Measurements from ENCODE around the gene SRGAP3. TPM values are rescaled to one million over a fixed set of nuclear protein-coding genes. Genes with fewer than 3 reads are reported as not detected.

SRGAP3 gene
- total RNA-seq, 2 donors from 2014 or later = 2.6 to 12.8 TPM

DNA sequence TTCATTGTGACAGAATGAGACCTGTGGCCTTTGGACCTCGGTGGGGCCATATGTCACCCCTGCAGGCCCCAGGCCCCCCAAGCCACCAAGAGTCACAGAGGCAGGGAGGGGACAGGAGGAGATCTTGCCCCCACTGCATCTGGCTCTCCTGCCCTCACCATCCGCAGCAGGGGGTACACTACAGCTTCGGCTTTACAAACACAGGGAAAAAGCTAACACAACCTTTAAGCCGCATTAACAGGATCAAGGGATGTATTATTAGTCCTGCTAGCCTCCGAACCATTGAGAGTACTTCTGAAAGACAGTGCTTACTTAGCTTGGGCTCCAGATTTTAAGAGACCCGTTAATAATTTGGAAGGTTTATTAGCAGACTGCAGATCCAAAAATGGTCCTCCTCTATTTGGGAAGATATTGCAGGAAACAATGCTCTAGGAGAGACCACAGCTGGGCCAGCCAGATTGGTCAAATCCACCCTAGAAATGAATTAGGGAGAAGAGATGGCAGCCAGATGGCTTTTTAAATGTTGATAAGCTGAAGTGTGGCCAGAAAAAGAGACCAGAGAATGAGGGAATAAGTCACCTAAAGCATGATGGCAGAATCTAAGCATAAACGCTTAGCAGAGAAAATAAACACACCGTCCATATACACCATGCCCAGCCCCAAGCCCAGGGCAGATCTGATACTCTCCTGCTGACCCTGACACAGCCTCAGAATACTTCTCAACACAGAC lies 31.5 kb downstream of the SRGAP3 start:
- Histone ChIP-seq H3K4me1 (ENCODE audit: control insufficient read depth in 1 of 2, low read depth in 2 of 2) (no peaks in the 10 kb centered on the region), H3K9me3 (no peaks in the 10 kb centered on the region), H3K27ac (no peak overlapping the region), H3K27me3 (replicated peaks; ENCODE audit: insufficient read depth) (no peaks in the 10 kb centered on the region), H3K4me3 (no peak overlapping the region), H3K36me3 (no peaks in the 10 kb centered on the region)
- ATAC-seq (ENCODE audit: insufficient number of reproducible peaks, low FRiP score, low read depth) (no peak), DNase-seq (ENCODE audit: low spot score) (no peak)
- TF ChIP-seq, protein P1, sequence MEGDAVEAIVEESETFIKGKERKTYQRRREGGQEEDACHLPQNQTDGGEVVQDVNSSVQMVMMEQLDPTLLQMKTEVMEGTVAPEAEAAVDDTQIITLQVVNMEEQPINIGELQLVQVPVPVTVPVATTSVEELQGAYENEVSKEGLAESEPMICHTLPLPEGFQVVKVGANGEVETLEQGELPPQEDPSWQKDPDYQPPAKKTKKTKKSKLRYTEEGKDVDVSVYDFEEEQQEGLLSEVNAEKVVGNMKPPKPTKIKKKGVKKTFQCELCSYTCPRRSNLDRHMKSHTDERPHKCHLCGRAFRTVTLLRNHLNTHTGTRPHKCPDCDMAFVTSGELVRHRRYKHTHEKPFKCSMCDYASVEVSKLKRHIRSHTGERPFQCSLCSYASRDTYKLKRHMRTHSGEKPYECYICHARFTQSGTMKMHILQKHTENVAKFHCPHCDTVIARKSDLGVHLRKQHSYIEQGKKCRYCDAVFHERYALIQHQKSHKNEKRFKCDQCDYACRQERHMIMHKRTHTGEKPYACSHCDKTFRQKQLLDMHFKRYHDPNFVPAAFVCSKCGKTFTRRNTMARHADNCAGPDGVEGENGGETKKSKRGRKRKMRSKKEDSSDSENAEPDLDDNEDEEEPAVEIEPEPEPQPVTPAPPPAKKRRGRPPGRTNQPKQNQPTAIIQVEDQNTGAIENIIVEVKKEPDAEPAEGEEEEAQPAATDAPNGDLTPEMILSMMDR (IDR thresholded peaks at IDR 0.05) = no peak

DNA sequence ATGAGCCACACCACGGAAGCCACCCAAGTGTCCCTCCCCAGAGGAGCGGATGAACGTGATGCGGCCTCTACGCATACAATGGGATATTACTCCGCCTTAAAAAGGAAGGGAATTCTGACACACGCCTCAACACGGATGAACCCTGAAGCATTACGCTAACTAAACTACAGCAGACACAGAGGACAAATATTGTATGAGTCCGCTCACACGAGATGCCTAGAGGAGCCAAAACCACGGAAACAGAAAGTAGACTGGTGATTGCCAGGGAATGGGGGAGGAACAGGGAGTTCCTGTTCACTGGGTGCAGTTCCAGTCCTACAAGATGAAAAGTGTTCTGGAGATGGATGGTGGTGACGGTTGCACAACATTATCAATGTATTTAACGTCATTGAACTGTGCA lies 32.7 kb downstream of the SRGAP3 start:
- Histone ChIP-seq H3K4me1 (ENCODE audit: control insufficient read depth in 1 of 2, low read depth in 2 of 2) (no peaks in the 10 kb centered on the region), H3K9me3 (no peaks in the 10 kb centered on the region), H3K4me3 (no peak overlapping the region), H3K36me3 (no peaks in the 10 kb centered on the region), H3K27me3 (replicated peaks; ENCODE audit: insufficient read depth) (no peaks in the 10 kb centered on the region), H3K27ac (no peak overlapping the region)
- TF ChIP-seq, protein P1 (IDR thresholded peaks at IDR 0.05) = no peak
- no peak for DNase-seq (ENCODE audit: low spot score)
- no peak for ATAC-seq (ENCODE audit: insufficient number of reproducible peaks, low FRiP score, low read depth)

DNA sequence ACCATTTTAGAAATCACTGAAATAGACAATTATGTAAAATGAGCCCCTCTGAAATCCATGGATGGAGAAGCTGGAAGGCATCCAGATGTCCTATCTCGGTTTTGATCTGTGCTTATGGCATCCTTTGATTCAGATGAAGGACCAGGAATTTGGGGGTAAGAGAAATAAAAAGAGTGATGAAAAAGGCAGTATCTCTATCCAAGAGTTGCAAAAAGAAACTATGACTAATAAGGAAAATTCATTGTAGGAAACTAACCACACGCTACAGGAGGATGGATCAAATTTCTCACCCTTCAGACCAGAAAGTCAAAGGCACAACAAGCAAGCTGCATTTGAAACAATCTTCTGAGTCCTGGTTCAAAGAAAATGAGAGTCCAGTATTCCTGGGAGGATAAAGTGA lies 34.8 kb downstream of the SRGAP3 start:
- DNase-seq (ENCODE audit: low spot score) = no peak
- Histone ChIP-seq H3K9me3 (no peaks in the 10 kb centered on the region), H3K27ac (no peak overlapping the region), H3K27me3 (replicated peaks; ENCODE audit: insufficient read depth) (no peaks in the 10 kb centered on the region), H3K4me3 (no peak overlapping the region), H3K36me3 (no peaks in the 10 kb centered on the region), H3K4me1 (ENCODE audit: control insufficient read depth in 1 of 2, low read depth in 2 of 2) (no peaks in the 10 kb centered on the region)
- ATAC-seq (ENCODE audit: insufficient number of reproducible peaks, low FRiP score, low read depth) = no peak
- TF ChIP-seq, protein P1 (IDR thresholded peaks at IDR 0.05) = no peak

DNA sequence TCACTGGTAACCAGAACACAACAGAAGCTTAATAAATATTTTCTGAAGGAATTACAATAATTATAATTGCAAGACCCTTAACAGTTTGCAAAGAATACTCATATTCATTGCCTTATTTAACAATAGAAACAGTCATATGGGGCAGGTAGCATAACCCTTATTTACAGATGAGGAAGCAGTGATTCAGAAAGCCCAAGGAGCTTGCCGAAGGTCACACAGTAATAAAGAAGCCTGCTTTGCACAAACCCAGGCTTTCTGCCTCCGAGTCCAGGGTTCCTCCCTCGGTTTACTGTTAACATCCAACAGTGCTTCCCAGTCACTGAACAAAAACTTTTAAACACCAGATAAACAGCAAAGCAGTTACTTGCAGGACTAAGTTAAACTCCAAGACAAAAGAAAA lies 35.3 kb downstream of the SRGAP3 start:
- DNase-seq (ENCODE audit: low spot score) (no peak), ATAC-seq (ENCODE audit: insufficient number of reproducible peaks, low FRiP score, low read depth) (no peak)
- Histone ChIP-seq H3K27me3 (replicated peaks; ENCODE audit: insufficient read depth) (no peaks in the 10 kb centered on the region), H3K27ac (no peak overlapping the region), H3K4me1 (ENCODE audit: control insufficient read depth in 1 of 2, low read depth in 2 of 2) (no peaks in the 10 kb centered on the region), H3K9me3 (no peaks in the 10 kb centered on the region), H3K4me3 (no peak overlapping the region), H3K36me3 (no peaks in the 10 kb centered on the region)
- TF ChIP-seq, protein P1 (IDR thresholded peaks at IDR 0.05) = no peak

DNA sequence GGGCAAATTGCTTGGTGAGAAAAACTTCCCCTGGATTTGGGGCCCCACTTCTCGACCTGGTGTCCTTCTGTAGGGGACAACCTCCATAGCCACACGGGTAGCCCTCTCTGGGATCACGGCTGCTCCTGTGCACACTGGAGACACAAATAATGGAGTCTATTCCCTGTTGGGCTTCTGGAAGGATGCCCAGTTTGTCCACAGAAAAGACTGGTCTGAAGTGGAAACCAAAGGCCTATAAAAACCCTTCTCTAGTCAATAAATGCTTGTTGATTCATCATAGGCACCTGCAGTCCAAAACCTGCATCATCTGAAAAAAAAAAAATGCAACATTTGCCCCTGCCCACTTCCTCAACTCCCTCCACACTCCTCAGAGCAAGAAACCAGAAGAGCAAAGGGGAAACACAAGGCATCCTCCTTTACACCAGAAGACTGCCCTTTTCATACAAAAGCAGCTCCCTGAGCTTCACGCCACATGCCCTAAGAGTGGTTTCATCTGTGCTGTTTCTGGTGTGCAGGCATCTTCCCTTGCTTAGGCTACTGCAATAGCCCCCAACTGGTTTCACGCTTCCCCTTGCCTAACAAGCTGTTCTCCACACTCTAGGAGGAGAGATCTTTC lies 36.3 kb downstream of the SRGAP3 start:
- DNase-seq (ENCODE audit: low spot score) = no peak
- Histone ChIP-seq H3K4me1 (ENCODE audit: control insufficient read depth in 1 of 2, low read depth in 2 of 2) (no peaks in the 10 kb centered on the region), H3K27ac (no peak overlapping the region), H3K36me3 (no peaks in the 10 kb centered on the region), H3K27me3 (replicated peaks; ENCODE audit: insufficient read depth) (no peaks in the 10 kb centered on the region), H3K4me3 (no peak overlapping the region), H3K9me3 (no peaks in the 10 kb centered on the region)
- ATAC-seq (ENCODE audit: insufficient number of reproducible peaks, low FRiP score, low read depth) = no peak
- TF ChIP-seq, protein P1 (IDR thresholded peaks at IDR 0.05) = no peak

Measured in thoracic aorta (tissue), 2 donors.